A549 (cell line): ENCODE data around the gene COL17A1. TPM values are rescaled to one million over a fixed set of nuclear protein-coding genes. Genes with fewer than 3 reads are reported as not detected.

Experiments used
- ATAC-seq, 2 experiments: fragments of 200-7000 bp in 1 of 2; fragments of >200 bp in 1 of 2; cut with Nextera tagmentation in 1 of 2; cut with Tn5 transposase in 1 of 2; 3 replicates each; pipeline versions ENCODE4 v1.8.0 to v1.9.1; 2018 to 2020; ENCODE audit warnings: mild to moderate bottlenecking in 1 of 2, moderate library complexity in 1 of 2
- CTCF ChIA-PET: fragments of 300-600 bp; sonication (Branson Sonifier 250); formaldehyde crosslinking; extraction: SDS; loops from one replicate; lab custom pipeline; 2021; ENCODE audit warnings: antibody characterized with exemption, inconsistent platforms; lab: Yijun Ruan, JAX
- POLR2A ChIA-PET: fragments of 350-600 bp; formaldehyde crosslinking; extraction: SDS; loops from one replicate; lab custom pipeline; 2021; ENCODE audit warnings: antibody characterized with exemption, inconsistent platforms; lab: Yijun Ruan, JAX
- DNase-seq, 2 experiments: peaks; one replicate each; pipeline versions ENCODE4 v3.0.0 to v3.0.0-alpha.2; 2011 to 2016; ENCODE audit warnings: low read depth in 1 of 2, low spot score in 1 of 2
- FAIRE-seq: peaks from 2 replicates; lab custom pipeline; 2011; peaks lifted over from hg19 to GRCh38; lab: Jason Lieb, UNC
- H3K27ac ChIP-seq, 2 experiments: fragments of >200 bp; sonication (Bioruptor Twin); formaldehyde crosslinking; 3 replicates each; pipeline ENCODE4 v1.5.1; 2016 to 2017
- H3K4me1 ChIP-seq: fragments of >200 bp; sonication (Bioruptor Twin); formaldehyde crosslinking; 3 replicates; pipeline ENCODE4 v1.6.1; 2016
- H3K4me2 ChIP-seq: fragments of >200 bp; sonication (Bioruptor Twin); formaldehyde crosslinking; 3 replicates; pipeline ENCODE4 v1.6.1; 2016
- H3K4me3 ChIP-seq: fragments of >200 bp; sonication (Bioruptor Twin); formaldehyde crosslinking; 3 replicates; pipeline ENCODE4 v1.5.1; 2016
- H3K9me3 ChIP-seq: fragments of >200 bp; sonication (Bioruptor Twin); formaldehyde crosslinking; 3 replicates; pipeline ENCODE4 v1.6.1; 2016
- ATOH8 ChIP-seq: fragments of 250-450 bp; sonication (Bioruptor Pico); IDR thresholded peaks from 2 replicates; pipeline ENCODE4 v1.5.0; 2020; ENCODE audit warnings: low read depth, mild to moderate bottlenecking, moderate library complexity
- BHLHE40 ChIP-seq: IDR thresholded peaks from 2 replicates; pipeline ENCODE4 v1.6.1; 2012; ENCODE audit warnings: low read depth, low read length, inconsistent platforms
- EHF ChIP-seq: fragments of 250-450 bp; sonication (Bioruptor Pico); IDR thresholded peaks from 2 replicates; pipeline ENCODE4 v1.5.0; 2020; ENCODE audit warnings: mild to moderate bottlenecking
- EHMT2 ChIP-seq: fragments of 200-600 bp; sonication (generic); IDR thresholded peaks from 2 replicates; pipeline ENCODE4 v1.6.1; 2016; ENCODE audit warnings: antibody characterized with exemption, low read depth, mild to moderate bottlenecking, moderate library complexity
- EP300 ChIP-seq, 2 experiments: fragments of >200 bp; sonication (Bioruptor Twin); formaldehyde crosslinking; IDR thresholded peaks; 2 replicates in 1 of 2; 3 replicates in 1 of 2; pipeline ENCODE4 v1.6.1; 2016 to 2017
- FOSL2 ChIP-seq, 2 experiments: fragments of 450-650 bp in 1 of 2; fragments of >200 bp in 1 of 2; sonication (Bioruptor Twin) in 1 of 2; formaldehyde crosslinking; IDR thresholded peaks; 2 replicates each; pipeline versions ENCODE4 v1.5.0 to v1.6.1; 2016 to 2020; ENCODE audit warnings: mild to moderate bottlenecking in 1 of 2, moderate library complexity in 1 of 2
- FOXS1 ChIP-seq: fragments of 250-450 bp; sonication (Bioruptor Pico); IDR thresholded peaks from 2 replicates; pipeline ENCODE4 v1.5.0; 2020; ENCODE audit warnings: mild to moderate bottlenecking, moderate library complexity
- GATA3 ChIP-seq: IDR thresholded peaks from 2 replicates; pipeline ENCODE4 v1.6.1; 2012; ENCODE audit warnings: borderline replicate concordance
- HEYL ChIP-seq: fragments of 250-450 bp; sonication (Bioruptor Pico); IDR thresholded peaks from 2 replicates; pipeline ENCODE4 v1.8.0; 2021; ENCODE audit warnings: mild to moderate bottlenecking, moderate library complexity
- MAFK ChIP-seq: fragments of 450-650 bp; IDR thresholded peaks from 2 replicates; pipeline ENCODE4 v1.6.1; 2014; ENCODE audit not compliant: partially characterized antibody
- MAX ChIP-seq: IDR thresholded peaks from 2 replicates; pipeline ENCODE4 v1.6.1; 2012
- NFE2L2 ChIP-seq: fragments of 150-350 bp; conservative IDR thresholded peaks from 2 replicates; pipeline ENCODE4 v1.6.1; 2014; ENCODE audit warnings: low read length
- NPAS2 ChIP-seq: fragments of 250-450 bp; sonication (Bioruptor Pico); IDR thresholded peaks from 2 replicates; pipeline ENCODE4 v1.8.0; 2022; ENCODE audit warnings: mild to moderate bottlenecking, moderate library complexity, borderline replicate concordance
- PHF8 ChIP-seq: fragments of 200-600 bp; sonication (generic); IDR thresholded peaks from 2 replicates; pipeline ENCODE4 v1.6.1; 2016; ENCODE audit warnings: low read depth, mild to moderate bottlenecking, antibody characterized with exemption, moderate library complexity, borderline replicate concordance
- RARB ChIP-seq: fragments of 250-450 bp; sonication (Bioruptor Pico); IDR thresholded peaks from 2 replicates; pipeline ENCODE4 v1.8.0; 2021; ENCODE audit warnings: mild to moderate bottlenecking, moderate library complexity
- SMC3 ChIP-seq: fragments of >200 bp; sonication (Bioruptor Twin); formaldehyde crosslinking; IDR thresholded peaks from 3 replicates; pipeline ENCODE4 v1.6.1; 2018; ENCODE audit warnings: inconsistent platforms
- USF2 ChIP-seq: fragments of 450-650 bp; IDR thresholded peaks from 2 replicates; pipeline ENCODE4 v1.6.1; 2014; ENCODE audit warnings: antibody characterized with exemption
- ZSCAN20 ChIP-seq: fragments of 250-450 bp; sonication (Bioruptor Pico); IDR thresholded peaks from 2 replicates; pipeline ENCODE4 v1.8.0; 2022; ENCODE audit warnings: mild to moderate bottlenecking, moderate library complexity
- WGBS: methylation state at CpG from one replicate; pipeline ENCODE4 v1.1.6; 2017; ENCODE audit errors: missing lambda C conversion rate; 5-methylcytosine and 5-hydroxymethylcytosine counted together
- polyA plus RNA-seq, 4 experiments: library from polyadenylated mRNA; depleted of rRNA in 3 of 4; stranded (reverse); fragments of >200 nt; fragmentation: RNase III in 1 of 4; extraction: RNeasy Plus Mini Kit Qiagen cat#74134 plus additional on column Dnase treatment in 1 of 4; gene quantifications; 2 replicates in 3 of 4; 3 replicates in 1 of 4; pipeline ENCODE4 v1.2.3, GENCODE V29; 2011 to 2017
- TF ChIP-seq, protein P1 (sequence below): fragments of >200 bp; sonication (Bioruptor Twin); formaldehyde crosslinking; IDR thresholded peaks from 2 replicates; pipeline ENCODE4 v1.6.1; 2016
- TF ChIP-seq, protein P2 (sequence below): IDR thresholded peaks from 2 replicates; pipeline ENCODE4 v1.6.1; 2012; ENCODE audit warnings: low read depth, borderline replicate concordance

COL17A1 gene
- polyA plus RNA-seq, 2 of the 4 experiments (the other 2 are of a cell fraction) = 1.3 to 1.6 TPM

GRCh38 chr10:104069613-104070012 is 16.1 kb downstream of the COL17A1 start:
- FAIRE-seq (no peak), ATAC-seq (no peak), DNase-seq (no peak)
- Histone ChIP-seq H3K4me1 (no peaks in the 10 kb centered on the region), H3K4me2 (no peak overlapping the region), H3K27ac (no peak overlapping the region), H3K9me3 (no peaks in the 10 kb centered on the region), H3K4me3 (no peak overlapping the region)
- TF ChIP-seq ATOH8 = no peak
- no peak for TF ChIP-seq MAX
- no peak for TF ChIP-seq EP300 (IDR thresholded peaks at IDR 0.05)
- TF ChIP-seq ZSCAN20 (CRISPR knock-in tag) = no peak
- TF ChIP-seq FOXS1 (CRISPR knock-in tag) = no peak
- TF ChIP-seq RARB (CRISPR knock-in tag) = no peak
- no peak for TF ChIP-seq HEYL
- TF ChIP-seq EHF (CRISPR knock-in tag) = no peak
- no peak for TF ChIP-seq EHMT2
- TF ChIP-seq BHLHE40 = no peak
- TF ChIP-seq, protein P1, sequence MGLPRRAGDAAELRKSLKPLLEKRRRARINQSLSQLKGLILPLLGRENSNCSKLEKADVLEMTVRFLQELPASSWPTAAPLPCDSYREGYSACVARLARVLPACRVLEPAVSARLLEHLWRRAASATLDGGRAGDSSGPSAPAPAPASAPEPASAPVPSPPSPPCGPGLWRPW = no peak
- TF ChIP-seq FOSL2 (IDR thresholded peaks at IDR 0.05) = no peak
- no peak for TF ChIP-seq FOSL2 (CRISPR knock-in tag; IDR thresholded peaks at IDR 0.05)
- TF ChIP-seq PHF8 = no peak
- TF ChIP-seq, protein P2, sequence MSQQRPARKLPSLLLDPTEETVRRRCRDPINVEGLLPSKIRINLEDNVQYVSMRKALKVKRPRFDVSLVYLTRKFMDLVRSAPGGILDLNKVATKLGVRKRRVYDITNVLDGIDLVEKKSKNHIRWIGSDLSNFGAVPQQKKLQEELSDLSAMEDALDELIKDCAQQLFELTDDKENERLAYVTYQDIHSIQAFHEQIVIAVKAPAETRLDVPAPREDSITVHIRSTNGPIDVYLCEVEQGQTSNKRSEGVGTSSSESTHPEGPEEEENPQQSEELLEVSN = no peak
- TF ChIP-seq GATA3 = no peak
- 69% methylated on average over 6 of the region's 6 CpGs for WGBS
- ChIA-PET CTCF (interaction anchor here (0.7 to 2.5 kb wide), 5 partner anchors 9 to 54 kb away, joined by 3 to 7 read pairs (median 4); no protein-coding TSS in a partner anchor), POLR2A (no interaction called here)

GRCh38 chr10:104067525-104067924 is 18.2 kb downstream of the COL17A1 start:
- 91% methylated on average over 12 of the region's 12 CpGs for WGBS
- TF ChIP-seq RARB (CRISPR knock-in tag) (no peak), NPAS2 (no peak), EP300 (IDR thresholded peaks at IDR 0.05) (no peak), HEYL (no peak), SMC3 (no peak), GATA3 (no peak), USF2 (no peak)
- DNase-seq = no peak
- Histone ChIP-seq H3K27ac (no peak overlapping the region), H3K9me3 (no peaks in the 10 kb centered on the region), H3K4me3 (no peak overlapping the region), H3K4me2 (no peak overlapping the region), H3K4me1 (no peaks in the 10 kb centered on the region)
- FAIRE-seq = no peak
- POLR2A ChIA-PET = no interaction called here
- no peak for ATAC-seq
- CTCF ChIA-PET = interaction anchor here (1.0 to 2.9 kb wide), 6 partner anchors 8 to 61 kb away, joined by 3 to 11 read pairs (median 6); no protein-coding TSS in a partner anchor

DNA sequence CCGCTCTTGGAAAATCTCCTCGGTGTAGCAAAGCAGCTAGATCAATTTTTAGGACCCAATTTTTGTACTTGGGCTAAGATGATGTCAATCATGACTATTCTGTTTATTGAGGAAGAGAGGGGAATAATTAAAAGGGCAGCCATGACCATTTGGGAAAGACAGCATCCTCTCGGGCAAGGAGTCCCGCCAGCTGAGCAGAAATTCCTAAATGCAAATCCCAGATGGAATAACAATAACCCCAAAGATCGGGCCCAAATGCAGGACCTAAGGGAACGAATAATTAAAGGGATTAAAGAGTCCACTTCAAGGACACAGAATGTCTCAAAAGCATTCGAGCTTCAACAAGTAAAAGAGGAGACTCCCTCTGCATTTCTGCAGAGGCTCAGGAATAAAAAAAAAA is 18.7 kb downstream of the COL17A1 start:
- no peaks in the 10 kb centered on the region for H3K4me1 ChIP-seq
- TF ChIP-seq MAFK = no peak
- no peak for TF ChIP-seq NFE2L2
- no peak for ATAC-seq
- no peak for DNase-seq
- H3K4me3 ChIP-seq = no peak overlapping the region
- H3K9me3 ChIP-seq = no peaks in the 10 kb centered on the region
- POLR2A ChIA-PET = no interaction called here
- no peak for FAIRE-seq
- H3K4me2 ChIP-seq = no peak overlapping the region
- CTCF ChIA-PET = interaction anchor here (1.0 to 2.9 kb wide), 5 partner anchors 15 to 61 kb away, joined by 3 to 11 read pairs (median 6); partner anchors contain the start of gene SFR1
- WGBS = 83% methylated on average over 7 of the region's 7 CpGs
- no peak overlapping the region for H3K27ac ChIP-seq
